SK-N-MC (cell line): ENCODE measurements around the gene PCCA.

Experiments used
- EZH2 ChIP-seq: fragments of 200-600 bp; sonication (generic); IDR thresholded peaks from one replicate; pipeline ENCODE4 v1.6.1; 2017; ENCODE audit warnings: antibody characterized with exemption
- POLR2AphosphoS5 ChIP-seq: IDR thresholded peaks from 2 replicates; pipeline ENCODE4 v1.6.1; 2012; ENCODE audit warnings: mild to moderate bottlenecking, low read depth, low read length, borderline replicate concordance

DNA sequence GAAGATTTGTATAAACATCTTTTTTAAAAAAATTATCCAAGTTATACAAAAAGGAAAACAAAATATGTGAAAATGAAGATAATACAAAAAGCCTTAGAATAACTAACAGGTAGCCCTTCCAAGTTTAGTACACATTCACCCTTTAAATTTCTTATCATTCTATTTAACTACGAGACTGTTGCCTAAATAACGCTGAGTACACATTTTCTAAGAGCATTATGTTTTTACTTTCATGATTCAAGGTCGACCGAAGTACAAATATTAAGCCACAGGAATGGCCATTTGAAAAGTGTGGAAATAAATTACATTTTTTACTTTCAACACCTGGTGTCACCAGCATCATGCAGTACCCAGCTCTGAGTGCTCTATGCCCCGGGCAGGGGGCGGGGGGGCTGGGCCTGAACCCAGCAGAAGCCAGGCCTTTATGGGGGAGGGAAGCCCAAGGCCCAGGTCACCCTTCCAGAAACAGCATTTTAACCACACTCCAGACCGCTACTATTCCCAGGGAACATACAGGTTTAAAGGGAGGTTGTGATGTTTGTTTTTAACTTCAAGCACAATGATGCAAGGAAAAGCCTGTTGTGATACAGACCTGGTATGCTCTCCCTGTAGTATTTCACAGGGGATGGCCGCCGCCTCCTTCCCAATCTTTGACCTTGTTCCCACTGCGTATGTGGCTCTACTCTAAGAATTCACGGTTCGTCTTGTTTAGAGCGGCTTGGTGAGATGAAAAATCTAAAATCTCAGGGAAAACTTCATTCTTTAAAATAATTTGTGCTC, 475.7 kb downstream of the PCCA start:
- no peak for TF ChIP-seq POLR2AphosphoS5
- no peak for TF ChIP-seq EZH2
